Stimulated activated CD4-positive, alpha-beta T cell treated with anti-CD3 and anti-CD28 coated beads, Interleukin-15, amount 100 ng/mL, for 48 hours (primary cell): ENCODE measurements around the gene PRR3.

Source experiments
- DNase-seq, 2 donors: peaks; one replicate each; pipeline ENCODE4 v3.0.0-alpha.2; 2020; ENCODE audit warnings: low read depth in 2 of 2

The PRR3 gene

DNA sequence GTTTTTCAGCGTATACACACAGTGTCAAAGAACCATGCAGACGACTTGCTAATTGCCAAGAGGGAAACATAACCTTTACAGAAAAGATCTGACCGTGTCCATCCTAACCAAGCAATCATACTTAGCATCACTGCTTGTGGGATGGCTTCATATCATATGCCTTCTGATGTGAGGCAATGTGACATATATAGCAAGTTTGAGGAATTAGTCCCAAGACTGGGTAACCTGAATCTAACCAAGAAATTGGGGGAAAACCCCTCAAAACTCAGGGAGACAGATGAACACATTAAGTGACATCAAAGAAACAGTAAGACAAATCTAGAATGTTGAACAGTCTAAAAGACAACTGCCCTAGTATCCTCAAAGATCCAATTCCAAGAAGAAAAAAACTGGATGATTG lies 19.2 kb upstream of the PRR3 start:
- no peak for DNase-seq

DNA sequence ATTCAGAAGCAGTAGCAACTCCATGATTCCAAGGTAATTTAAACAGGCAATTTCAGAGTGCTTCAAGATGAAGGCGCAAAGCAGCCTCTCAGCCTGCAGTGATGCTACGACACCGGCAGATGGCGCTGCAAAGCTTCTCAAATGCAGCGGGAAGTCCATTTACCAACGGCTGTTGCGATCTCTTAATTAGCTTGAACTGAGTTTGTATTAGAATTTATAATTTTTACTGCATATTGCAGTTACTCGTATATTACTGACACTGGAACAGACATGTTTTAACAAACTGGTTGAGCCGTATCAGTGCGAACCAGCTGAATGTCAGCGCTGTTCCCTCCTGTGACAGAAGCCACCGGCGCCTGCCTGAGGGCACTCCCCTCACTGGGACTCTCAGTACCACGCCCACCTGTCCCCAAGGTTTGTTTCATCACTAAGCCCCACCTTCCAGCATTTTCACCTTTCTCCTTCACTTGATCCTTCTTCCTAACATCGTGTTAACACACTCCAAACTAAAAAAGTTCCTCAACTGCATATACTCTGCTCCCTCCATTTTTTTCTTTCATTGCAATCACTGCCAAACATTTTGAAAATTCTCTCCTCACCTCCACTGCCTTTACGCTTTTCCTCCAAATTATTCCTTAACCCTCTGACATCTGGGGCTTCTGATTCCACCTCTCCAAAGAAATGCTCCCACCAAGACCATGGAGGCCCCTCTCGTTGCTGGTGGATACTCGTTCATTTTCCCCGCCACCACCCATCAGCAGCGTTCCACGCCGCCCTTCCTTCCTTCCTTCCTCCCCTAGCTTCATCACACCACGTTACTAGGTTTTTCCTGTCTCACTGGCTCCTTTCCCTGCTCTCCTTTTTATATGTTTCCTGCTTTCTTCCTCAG lies 15.3 kb upstream of the PRR3 start:
- DNase-seq: peak; percentile 52 to 74

DNA sequence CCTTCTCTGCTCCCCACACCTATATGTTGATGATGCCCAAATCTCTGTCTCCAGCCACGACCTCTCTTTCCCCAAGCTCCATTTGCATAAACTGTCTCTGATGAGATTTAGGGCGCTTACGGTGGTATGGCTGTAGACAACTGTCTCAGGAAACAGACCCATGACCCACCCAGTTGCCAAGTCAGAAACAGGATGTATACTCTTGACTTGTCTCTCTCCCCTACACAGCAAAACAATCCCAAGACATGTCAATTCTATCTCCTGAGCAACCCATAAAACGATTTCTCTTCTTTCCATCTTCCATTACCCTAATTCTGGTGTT lies 14.7 kb upstream of the PRR3 start:
- DNase-seq: no peak

DNA sequence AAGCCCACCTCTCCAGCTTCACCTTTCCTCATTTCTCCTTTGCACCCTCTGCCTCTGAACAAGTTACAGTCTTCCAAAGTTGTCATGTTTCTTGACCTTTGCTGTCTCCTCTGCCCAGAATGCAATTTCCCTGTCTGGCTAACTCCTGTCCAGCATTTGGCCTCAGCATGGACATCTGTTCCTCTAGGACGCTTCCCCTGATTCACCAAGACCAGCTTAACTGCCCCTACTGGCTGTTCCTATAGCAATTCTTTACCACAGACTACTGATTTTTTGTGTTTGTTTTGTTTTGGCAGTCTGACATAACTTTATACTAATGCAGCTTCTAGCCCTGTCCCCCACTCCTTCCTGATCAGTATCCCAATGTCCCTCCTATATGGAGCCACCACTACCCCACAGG lies 14.2 kb upstream of the PRR3 start:
- DNase-seq: no peak

DNA sequence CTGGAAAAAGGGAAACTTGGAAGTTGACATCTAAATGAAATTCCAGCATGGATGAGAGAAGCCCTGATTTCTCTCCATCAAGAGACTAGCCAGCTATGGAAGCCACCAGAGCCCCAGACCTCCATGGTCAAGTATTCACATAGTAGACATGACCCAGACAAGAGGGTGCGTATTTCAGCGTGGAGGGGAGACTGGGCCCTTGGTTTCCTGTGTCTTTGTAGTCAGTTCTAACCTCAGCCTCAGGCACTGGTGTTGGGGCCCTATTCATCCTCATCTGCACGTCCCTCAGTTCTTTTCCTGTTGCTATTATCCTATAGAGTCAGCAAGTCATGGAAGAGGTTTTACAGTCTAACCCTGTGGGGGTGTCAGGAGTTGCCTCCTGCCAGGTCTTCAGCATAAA lies 13.3 kb upstream of the PRR3 start:
- no peak for DNase-seq

DNA sequence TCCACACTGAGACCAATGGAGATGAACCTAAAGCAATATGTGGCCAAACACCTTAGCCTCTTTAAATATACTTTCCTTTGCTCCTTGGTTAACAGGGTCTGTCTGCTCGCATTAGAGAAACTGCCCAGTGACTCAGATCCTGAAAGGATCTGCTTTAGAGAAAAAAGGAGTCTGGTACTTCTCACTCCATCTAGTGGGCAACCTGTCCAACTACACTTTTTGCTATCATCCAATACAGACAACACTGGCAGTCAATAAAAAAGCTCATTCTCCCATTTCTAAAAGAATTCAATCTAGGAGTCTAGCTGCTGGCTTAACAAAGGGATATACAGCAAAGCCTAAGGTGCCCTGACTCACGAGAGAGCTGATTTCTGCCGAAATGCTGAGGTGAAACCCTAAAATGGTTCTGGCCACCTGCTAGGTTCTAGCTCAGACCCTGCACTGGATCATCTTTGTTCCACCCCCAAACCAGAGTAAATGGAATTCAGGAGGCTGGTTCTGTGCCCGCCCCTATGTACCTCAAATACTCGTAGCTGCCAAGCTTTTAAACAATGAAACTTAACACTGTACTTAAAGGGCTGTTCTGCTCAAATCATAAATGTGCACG lies 12.3 kb upstream of the PRR3 start:
- DNase-seq: no peak

DNA sequence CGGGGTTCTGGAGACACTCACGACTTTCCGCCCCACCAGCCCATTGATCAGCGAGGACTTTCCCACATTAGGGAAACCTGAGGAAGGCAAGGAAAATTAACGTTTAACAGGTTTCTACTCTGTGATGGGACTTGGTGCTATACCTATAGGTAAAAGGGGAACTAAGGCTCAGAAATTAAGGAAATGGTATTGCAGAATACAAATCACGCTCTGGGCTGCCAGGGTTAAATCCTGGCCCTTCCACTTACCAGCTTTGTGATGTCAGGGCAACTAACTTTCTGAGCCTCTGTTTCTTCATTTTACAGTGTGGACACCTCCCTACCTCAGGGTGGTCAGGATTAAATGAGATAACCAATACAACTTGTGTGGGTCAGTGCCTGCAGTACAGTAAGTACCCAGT lies 9.6 kb upstream of the PRR3 start:
- DNase-seq: no peak

DNA sequence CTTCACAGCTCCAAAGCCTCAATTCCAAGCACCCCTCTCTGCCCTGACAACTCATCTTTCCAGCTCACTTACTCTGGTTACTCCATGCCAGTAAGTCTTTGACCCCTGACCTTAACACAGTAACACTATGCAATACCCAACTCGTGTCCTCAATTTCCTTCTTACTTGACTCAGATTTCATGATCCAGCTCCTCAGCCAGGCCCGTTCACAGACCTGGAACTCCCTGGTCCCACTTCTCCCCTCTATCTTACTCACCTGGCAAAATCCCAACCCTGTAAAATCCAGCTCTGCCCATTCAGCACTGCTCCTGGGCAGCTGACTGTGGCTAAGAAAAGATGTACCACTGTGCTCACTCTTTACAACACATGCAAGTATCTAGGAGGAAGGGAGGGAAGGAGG lies 8.7 kb upstream of the PRR3 start:
- DNase-seq: no peak

DNA sequence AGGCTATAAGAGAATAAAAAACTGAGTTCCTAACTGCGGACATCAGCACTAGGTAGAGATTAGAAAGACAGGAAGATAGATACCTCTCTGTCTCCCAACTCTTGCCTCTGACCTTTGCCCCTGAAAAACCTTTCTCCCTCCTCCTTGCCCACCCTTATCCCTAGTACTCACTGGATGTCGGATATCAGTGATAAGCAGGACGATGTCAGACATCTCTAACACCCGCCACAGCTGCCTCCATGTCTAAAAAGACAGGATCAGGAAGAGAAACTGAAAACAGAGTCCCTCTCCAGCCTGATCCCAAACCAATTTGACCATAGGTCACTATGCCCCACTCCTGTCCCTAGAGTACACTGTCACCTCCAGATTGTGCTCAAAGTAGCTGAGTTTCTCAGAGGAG lies 2.7 kb upstream of the PRR3 start:
- DNase-seq: no peak

DNA sequence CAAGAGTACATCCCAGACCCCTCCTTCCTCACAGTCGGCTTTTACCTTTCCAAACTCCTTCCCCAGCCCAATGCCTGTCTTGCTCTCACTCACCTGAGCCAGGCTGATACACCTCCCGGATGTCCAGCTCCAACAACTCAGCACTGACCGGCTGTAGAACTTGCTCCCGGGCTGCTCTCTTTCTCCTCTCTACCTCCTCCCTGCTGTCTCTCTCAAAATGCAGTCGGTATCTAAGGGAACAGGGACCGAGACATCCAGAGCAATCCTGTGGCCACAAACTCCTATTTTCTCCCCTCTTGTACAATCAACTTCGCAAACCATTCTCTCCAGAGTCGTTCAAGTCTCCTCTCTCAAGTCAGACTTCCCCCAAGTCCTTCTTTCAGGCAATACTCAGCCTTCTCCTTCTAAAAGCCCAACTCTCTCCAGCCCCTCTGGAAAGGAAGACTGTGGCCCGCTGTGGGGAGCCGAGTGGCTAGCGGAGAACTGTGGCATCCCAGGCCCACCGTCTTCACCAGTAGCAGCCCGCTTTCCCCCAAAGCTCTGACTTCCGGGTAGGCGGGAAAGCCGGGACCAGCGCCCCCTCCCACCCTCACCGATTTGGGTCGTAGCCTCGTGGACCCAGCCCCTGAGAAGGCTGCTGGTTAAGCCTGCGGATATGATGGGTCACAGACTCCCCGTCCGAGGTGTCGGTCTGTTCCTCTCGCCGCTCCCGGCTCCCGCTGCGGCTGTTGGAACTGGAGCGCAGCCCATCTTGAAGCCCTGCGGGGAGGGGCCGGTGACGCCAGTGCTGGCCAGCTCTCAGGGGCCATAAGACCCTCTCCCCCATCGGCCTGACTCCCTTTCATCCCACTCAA lies 1.9 kb upstream of the PRR3 start:
- no peak for DNase-seq

DNA sequence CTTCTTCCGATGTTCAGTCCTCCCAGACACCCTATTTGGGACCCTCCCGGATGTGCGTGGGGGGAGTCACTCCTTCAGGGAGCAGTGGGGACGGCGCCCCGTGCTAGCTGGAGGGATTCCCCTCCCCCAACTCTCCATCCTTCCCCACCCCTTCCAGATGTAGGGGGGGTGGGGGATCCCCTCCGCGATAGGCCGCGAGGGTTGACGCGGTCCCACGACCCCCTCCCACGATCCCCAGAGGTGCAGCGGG lies 1.4 kb upstream of the PRR3 start:
- no peak for DNase-seq

DNA sequence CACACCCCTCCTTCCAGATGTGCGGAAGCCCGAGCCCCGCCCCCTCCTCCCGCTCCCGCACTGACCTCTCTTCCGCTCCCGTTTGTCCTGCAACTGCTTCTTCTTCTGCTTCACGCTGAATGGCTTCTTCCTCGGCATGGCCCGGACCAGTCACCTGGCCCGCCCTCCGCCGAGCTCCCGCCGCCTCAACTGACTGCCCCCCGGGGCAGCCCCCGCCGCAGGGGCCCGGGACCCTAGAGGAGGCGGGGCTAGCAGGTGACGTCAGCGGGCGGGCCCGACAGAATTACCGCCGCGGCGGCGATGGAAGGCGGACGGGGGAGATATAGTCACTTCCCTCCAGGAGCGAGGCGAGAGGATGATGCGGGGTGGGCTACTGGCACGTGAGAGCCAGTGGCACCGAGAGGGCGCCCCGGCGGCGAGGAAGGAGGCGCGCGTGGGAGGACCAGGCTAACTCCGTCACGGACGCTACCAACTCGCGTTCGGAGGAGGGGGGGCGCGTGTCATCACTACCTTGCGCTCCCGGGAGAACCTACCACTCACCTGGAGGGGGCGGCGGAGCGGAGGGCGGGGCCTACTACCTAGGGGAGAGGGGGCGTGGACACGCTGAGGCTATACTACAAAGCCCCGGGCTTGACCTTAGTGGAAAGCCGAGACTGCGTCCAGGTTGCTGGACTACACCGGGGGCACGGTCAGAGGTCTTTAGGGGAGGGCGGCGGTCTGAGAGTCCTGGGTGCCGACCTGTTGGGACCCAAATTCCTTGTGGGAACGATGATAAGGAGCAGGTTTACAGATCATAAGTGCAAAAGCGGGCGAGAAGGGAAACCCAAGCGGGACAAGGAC lies 809 bp upstream of the PRR3 start, which contains the start of gene GNL1:
TSS of gene GNL1 (minus strand) at position 424 of the 840 bp plus-strand sequence. CDS start at position 138, 286 bp downstream.
- peak; percentile 99 for DNase-seq

DNA sequence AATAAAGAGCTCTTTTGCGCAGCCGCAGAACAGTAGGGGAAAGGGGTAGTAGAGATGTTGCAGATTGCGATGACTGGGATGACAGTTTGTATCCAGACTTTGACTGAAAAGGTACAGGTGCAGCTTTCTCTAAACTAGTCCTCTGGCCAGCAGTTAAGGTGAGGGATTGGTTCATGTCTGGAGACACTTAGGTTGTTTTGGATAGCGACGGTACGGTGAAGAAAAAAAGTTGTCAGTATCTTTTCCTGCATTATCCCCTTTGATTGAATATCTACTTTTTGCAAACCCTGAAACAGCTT lies 537 bp downstream of the PRR3 start:
- no peak for DNase-seq

DNA sequence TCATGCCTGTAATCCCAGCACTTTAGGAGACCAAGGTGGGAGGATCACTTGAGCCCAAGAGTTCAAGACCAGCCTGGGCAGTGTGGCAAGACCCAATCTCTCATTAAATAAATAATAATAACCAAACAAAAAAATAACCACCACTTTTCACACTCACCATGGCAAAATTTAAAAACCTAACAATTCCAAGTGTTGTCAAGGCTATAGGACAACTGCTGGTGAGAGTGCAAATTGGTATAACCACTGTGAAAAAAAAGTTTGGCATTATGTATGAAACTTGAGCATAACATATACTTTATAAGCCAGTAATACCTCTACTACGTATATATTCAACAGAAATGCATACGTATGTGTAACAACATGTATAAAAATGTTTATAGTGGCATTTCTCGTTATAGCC lies 3.8 kb downstream of the PRR3 start:
- no peak for DNase-seq

DNA sequence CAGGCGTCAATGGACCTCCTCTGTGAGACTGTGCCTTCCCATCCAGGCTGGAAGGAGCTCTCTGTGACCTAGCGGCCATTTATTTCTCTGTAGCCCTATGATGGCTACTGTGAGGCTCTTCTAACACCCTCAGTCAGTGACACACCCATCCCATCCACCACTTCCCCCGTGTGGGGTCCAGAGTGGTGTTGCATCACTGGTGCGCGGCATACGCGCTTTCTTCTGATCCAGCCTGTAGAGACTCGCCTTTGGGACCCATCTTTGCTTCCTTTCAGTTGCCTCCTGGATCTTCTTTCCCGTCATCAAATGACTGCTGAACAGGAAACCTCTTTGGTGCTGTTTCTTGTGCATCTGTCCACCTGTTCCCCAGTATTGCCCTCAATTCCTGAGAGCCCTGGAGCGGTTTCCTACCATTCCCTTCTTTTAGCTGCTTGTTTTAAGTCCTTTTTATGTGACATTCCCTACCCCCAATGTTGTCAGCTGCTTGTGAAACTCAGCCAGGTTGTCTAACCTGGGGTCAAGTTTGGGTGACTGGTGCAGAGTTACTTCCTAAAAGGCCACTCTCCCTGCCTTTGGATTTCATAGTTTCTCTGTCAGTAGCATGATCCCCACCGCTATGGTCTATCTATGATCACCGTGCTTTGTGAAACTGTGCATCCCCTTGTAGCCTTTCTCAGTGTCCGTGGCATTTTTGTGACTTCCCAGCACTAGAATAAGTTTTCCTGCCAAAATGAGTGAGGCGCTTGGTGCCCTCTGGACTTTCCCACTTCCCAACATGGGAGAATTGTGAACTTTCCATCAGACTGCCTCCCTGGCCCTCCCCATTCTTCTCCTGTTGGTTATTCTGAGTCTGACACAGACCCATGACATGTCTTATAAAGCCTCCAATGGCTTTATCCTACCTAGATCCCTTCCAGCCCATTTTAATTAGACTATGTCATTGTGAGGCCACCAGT lies 5.7 kb downstream of the PRR3 start:
- no peak for DNase-seq

DNA sequence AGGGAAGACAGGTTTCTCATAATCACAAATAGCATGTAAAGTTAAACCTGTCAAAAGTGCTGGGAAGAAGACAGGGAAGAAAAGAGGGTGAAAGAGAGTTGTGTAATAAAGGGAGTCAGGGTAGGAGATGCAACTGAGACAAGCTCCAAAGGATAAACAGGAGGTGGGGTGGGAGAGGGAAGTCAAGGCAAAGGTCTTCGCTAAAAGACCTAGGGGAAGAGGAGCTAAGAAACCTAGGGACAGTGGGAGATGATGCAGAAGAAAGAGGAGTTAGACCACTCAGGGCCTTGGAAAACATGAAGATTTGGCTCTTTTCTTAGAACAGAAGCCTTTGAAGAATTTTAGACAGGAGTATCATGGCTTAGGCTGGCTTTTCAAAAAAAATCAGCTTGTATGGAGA lies 7.0 kb downstream of the PRR3 start:
- DNase-seq: no peak

DNA sequence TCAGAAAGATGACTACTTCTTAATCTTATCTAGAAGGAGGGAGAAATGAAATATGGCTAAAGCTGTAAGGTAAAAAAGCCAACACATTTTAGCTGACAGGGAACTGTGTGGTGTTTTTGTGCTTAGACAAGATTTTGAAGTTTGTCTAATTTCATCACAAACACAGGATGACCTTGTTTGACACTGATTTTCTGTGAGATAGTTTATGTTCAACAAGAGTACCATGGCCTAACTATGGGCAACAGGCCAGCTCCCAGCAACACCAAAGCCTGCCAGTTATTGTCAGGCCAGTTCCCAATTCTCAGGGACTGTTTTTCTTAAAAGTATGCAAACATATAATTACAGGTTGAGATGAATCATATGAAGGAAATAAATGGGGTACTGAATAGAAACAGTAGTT lies 8.7 kb downstream of the PRR3 start:
- no peak for DNase-seq

DNA sequence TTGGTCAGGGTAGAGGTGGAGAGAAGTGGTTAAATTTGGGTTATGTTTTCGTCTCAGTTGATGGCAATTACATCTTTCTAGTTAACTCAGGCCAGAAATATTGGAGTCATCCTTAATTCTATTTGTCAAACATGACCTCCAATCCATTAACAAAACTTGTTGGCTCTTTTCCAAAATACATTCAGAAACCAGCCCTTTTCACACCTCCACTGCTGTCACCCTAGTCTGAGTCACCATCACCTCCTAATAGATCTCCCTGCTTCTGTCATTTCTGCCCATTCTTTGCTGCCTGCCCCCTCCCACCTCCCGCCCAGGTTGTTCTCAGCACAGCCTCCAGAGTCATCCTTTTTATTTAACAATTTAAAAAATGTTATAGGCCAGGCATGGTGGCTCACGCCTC lies 11.2 kb downstream of the PRR3 start:
- peak; percentile 36 to 39 for DNase-seq

DNA sequence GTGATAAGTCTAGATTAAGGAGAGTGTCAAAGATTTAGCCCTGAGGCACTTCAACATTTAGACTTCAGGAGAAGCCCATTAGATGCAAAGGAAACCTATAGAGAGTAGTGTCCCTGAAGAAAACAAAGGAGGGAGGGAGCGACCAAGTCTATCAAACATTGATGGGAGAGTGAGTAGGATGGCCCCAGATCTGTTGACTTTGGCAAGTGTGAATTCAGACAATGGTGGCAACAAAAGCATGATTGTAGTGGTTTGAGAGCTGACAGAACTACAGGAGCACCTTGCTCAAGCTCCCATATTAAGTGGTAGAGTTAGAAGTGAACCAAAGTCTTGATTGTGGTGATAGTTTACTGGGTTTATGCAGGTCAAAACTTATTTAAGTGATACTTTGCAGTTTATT lies 13.2 kb downstream of the PRR3 start:
- DNase-seq: no peak

DNA sequence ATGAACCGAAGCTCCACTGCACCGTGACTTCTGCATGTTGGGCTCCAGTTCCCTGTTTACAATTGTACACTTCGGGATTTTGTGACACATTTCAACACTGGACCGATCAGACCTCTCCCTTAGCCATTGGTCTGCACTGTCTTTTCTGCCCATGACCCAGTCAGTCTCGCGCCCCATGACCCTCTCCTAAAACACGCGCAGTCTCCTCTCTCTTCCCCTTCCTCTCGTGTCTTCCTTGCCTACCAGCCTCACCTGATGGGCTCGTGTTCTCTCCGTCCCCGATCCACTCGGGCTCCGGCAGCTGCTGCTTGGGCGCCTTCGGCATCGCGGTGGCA lies 13.6 kb downstream of the PRR3 start:
- DNase-seq: no peak

DNA sequence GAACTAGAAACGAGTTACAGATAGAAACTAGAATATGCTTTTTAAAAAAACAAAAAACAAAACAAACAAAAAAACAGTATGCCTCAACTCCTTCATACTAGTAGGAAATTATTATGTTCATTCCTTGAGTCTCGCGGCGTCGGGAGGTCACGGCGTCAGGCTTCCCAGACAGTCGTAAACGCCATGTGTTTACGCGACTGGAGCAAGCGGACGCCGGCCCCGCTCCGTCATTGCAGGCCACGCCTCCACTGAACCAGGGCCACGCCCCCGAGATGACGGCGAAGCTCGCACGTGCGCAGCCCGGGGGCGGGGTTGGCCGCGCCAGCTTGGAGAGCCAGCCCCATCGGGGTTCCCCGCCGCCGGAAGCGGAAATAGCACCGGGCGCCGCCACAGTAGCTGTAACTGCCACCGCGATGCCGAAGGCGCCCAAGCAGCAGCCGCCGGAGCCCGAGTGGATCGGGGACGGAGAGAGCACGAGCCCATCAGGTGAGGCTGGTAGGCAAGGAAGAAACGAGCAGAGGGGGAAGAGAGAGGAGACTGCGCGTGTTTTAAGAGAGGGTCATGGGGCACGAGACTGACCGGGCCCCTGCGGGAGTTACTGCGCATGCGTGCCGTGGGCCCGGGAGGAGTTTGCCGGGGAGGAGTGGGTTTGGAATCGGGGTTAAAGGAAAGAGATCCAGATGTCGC lies 14.1 kb downstream of the PRR3 start, which contains the start of gene ABCF1:
TSS of gene ABCF1 (plus strand) at position 368 of the 687 bp plus-strand sequence. CDS start at position 414, 46 bp downstream.
- DNase-seq: peak; percentile 98 to 99
